GM21737 (cell line): ENCODE measurements around the gene CLTC.
"Not testable (repeated sequence)": the region's sequence is repeated elsewhere in the genome, so short reads cannot be mapped to it uniquely, and the experiment has no call there.

Experiments
- ATAC-seq: cut with Tn5 transposase; IDR thresholded peaks from one replicate; pipeline ENCODE4 v1.9.1; 2021; ENCODE audit warnings: mild to moderate bottlenecking, moderate library complexity; ENCODE audit not compliant: unreplicated experiment

Gene CLTC

DNA sequence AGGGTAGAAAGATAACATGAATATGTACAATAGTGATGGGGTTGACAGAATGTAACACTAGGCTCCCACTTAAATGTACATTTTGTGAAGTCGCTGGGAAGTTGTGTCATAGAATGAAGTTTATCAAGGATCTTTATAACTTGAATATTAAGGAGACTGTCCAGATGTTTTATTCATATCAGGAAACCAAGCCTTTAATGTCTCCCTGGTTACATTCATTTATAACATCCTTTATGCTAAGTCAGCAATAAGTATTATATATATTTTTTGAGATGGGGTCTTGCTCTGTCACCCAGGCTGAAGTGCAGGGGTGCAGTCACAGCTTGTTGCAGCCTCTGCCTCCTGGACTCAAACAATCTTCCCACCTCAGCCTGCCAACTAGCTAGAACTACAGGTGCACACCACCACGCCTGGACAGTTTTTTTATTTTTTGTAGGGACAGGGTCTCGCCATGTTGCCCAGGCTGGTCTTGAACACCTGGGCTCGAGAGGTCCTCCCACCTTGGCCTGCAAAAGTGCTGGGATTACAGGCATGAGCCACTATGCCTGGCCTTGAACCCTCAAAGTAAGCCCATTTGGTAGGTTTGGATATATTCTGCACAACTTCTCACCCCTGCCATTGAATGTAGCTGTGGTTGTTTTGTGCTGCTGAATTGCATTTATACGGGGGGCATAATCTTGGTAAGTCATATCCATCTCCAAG lies 14.1 kb downstream of the CLTC start:
- ATAC-seq: no peak

DNA sequence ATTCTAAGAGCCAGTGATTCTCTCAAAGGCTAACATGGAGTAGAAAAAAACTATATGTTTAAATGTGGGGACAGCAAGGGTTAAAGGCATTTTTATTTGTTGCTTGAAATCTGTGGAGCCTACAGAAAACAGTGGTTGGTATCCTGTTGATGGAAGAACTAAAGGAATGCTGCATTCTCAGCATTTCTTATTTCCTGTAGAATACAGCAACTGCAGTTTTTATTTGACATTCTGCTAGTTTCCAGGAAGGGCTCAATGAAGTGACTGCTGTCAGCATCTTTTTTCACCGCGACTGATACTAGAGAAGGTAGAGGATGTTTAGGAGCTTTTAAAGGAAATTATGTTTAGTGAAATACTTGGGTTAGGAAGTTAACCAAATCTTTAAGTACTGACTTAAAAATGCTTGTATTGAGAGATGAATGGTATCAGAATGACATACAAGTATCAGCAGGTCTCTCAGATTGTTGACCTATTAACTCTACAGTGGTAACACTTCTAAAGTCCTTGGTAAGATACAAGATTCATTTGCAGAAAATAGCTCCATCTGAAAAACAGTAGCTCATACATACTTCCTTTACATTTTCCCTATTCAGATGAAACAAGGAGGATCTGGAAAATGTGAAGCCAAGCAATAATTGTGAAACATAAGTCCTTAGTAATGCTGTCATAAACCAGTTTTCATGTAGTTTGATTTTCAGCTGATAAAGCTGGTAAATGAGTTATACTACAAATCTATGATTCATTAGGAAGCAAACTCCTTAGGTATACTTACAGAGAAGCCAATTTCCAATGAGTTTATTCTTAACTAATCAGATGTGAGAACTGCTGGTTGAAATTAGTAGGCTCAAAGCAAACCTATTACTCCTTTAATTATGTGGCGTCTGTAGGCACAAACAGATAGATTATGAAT lies 15.2 kb downstream of the CLTC start:
- peak; percentile 59 for ATAC-seq

DNA sequence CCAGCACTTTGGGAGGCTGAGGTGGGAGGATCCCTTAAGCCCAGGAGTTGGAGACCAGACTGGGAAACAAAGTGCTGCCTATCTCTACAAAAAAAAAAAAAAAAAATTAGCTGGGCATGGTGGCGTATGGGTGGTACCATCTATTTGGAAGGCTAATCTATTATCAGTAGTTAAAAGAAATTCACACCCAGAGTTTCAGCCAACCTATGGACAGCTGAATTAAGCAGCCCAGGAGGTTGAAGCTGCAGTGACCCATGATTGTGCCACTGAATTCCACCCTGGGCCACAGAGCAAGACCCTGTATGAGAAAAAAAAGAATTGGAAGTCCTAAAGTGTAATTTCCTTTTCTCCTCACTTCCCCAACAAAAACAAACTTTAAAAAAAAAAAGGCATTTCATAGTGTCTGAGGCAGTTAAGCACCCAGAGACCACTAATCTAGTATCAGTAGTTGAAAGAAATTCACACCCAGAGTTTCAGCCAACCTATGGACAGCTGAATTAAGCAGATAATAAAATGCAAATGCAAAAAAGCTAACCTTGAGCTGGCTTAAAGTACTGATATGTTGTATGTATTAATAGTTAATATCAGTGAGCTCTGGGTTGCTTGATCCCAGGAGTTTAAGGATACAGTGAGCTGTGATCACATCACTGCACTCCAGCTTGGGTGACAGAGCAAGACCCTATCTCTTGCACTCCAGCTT lies 18.1 kb downstream of the CLTC start:
- ATAC-seq: no peak

DNA sequence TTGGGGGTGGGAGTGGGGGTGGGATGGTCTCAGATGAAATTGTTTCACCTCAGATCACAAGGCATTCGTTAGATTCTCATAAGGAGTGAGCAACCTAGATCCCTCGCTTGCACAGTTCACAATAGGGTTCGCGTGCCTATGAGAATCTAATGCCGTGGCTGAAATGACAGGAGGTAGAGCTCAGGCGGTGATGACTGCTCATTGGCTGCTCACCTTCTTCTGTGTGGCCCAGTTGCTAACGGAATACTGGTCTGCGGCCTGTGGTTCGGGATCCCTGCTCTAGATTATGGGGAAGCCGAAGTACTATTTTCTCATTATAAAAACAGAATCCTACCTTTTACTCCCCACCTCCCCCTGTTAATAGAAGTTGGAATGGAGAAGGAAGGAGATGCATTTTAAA lies 18.9 kb downstream of the CLTC start:
- ATAC-seq: no peak

DNA sequence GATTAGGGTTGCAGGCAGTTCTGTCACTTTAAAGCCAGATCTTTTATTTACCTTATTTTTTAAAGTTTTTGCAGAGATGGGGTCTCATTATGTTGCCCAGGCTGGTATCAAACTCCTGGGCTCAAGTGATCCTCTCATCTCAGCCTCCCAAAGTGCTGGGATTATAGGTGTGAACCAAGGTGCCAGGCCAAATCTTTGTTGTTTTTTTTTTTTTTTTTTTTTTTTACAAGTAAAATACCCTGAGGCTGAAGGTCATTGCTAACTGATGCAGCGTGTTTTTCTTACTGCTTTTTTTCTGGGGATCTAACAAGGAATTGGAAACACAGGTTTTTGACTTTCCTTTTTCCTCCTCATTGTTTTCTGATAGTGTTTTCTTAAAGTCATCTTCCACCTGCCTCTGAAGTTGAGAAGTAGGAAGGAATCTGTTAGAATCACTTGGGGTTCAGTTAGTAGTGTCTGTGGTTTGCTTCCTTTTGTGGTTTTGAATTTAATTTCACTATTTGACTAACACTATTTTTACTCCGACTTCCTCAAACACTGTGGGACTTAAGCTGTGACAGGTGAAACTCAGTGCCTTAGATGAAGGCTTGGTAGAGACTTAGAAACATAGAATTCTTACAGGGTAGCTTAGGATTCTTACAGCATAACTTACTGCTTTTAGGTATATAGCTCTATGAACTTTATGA lies 22.2 kb downstream of the CLTC start:
- ATAC-seq: peak; percentile 89

DNA sequence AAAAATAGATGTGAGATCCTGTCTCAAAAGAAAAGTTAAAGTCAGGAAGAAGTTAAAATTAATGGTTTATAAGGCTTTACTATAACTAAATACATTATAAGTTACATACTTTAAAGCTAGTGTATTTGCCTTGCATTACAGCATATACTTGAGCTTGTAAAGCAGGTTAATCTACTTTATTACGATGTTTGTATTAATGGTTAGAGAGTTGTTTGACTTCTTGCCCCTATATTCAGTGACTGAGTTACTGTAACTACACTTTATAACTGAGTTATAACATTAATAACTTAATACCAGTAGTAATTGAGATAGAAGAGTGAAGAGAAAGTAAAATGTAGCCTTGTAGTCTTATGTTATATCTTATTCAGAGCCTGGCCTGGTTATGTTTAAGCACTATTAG lies 22.9 kb downstream of the CLTC start:
- no peak for ATAC-seq

DNA sequence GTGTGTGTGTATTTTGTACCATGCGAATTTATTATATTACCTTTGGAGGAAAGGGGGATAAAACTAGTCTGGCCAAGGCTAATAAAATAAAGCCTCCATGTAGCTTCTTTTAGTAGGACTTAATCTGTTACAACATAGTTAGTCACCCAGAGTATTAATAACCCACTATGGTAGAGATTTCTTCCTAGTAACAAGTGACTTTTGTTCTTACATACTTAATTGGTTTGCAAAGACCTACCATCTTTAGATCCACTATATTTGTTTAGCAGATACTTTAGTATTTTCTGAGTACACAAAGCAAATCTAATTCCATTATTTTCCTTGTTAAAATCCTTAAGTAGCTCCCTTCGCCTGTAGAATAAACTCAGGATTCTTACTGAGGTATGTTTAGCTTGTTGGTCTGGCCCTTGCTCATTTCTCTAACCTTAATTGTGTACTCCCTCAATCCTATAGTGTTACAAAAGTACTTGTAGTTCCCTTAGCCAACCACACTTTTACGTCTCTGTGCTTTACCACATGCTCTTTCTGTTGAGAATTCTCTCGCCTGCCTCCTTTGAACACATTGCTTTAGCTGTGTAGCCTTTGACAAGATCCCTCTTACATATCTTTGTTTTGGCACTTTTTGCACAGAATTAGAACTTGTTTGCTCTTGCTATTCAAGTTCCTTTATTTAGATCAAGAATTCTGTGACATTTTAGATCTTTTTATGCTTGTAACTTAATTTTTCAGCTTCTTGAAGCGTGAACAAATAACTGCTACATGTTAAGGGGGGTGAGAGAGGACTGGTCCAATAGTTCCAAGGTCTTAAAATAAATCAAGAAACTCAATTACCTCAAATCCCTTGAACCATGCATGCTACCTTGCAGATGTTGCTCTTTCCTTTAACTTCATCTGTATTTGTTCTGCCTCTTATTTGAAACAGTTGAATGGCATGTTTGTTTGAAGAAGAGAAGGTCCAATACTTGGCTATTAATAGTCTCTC lies 23.8 kb downstream of the CLTC start:
- ATAC-seq: no peak

DNA sequence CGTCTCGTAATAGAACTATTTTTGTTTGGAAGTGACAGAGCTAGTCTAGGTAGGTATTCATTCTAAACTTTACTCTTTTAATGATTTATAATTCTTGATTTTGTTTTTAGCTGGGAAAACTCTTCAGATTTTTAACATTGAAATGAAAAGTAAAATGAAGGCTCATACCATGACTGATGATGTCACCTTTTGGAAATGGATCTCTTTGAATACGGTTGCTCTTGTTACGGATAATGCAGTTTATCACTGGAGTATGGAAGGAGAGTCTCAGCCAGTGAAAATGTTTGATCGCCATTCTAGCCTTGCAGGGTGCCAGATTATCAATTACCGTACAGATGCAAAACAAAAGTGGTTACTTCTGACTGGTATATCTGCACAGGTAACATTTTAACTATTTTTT lies 27.6 kb downstream of the CLTC start:
- ATAC-seq: no peak

DNA sequence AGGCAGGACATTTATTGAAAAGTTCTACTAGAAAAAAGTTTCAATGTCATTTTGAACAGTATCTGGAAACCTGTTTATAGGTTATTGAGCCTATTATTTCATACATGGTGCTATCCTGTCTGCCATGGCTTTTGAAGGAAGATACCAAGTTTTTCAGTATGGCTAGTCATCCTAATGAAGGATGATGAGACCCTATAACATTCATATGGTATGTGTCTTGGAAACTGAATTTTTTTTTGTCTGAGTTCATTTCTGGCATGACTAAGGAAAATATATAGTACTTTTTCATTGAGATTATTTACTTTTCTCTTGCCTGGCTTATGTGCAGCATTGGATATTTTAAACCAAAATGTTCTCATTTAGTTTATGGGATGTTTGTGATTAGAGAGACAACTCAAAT lies 30.2 kb downstream of the CLTC start:
- ATAC-seq: no peak

DNA sequence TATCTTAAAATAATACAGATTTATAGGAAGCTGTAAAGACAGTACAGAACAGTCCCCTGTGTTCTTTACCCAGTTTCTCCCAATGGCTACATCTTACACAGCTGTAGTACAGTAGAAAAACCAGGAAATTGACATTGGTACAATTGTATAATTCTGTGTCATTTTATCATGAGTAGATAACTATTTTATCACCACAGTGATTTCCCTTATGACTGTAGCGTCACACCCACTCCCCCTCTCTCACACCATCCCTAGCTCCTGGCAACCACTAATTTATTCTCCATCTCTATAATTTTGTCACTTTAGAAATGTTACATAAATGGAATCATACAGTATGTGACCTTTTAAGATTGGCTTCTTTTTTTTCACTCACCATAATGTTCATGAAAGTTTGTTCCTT lies 30.9 kb downstream of the CLTC start:
- no peak for ATAC-seq

DNA sequence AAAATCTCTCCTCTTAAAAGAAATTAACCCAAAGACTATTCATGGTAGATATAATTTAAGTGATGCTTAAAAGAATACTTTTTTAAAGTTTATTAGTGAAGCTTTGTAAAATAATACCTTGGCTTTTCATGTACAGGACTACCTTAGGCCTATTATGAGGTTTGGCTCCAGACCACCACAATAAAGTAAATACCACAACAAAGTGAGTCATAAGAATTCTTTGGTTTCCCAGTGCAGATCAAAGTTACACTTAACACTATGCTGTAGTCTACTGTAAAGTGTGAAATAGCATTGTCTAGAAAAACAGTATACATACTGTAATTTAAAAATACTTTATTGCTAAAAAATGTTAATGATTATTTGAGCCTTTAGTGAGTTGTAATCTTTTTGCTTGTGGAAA lies 31.7 kb downstream of the CLTC start:
- ATAC-seq: no peak

DNA sequence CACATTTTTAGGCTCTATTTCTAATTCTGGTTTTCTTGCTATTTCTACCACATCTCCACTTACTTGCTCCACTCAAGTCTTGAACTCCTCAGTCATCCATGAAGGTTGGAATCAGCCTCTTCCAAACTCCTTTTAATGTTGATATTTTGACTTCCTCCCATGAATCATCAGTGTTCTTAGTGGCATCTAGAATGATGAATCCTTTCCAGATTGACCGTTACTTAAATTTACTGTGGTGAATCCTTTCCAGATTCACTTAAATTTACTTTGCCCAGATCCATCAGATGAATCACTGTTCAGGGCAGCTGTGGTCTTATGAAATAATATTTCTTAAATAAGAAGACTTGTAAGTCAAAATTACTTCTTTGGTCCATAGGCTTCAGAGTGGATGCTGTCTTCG lies 32.4 kb downstream of the CLTC start:
- no peak for ATAC-seq

DNA sequence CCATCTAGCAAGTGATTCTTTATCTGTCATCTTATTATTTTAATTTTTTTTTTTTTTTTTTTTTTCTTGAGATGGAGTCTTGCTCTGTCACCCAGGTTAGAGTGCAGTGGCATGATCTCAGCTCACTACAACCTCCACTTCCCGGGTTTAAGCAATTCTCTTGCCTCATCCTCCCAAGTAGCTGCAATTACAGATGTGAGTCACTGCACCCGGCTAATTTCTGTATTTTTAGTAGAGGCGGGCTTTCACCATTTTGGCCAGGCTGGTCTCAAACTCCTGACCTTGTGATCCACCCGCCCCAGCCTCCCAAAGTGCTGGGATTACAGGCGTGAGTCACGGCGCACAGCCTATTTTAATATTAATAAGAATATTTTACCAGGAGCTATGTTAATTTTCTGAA lies 36.9 kb downstream of the CLTC start:
- not testable (repeated sequence) for ATAC-seq

DNA sequence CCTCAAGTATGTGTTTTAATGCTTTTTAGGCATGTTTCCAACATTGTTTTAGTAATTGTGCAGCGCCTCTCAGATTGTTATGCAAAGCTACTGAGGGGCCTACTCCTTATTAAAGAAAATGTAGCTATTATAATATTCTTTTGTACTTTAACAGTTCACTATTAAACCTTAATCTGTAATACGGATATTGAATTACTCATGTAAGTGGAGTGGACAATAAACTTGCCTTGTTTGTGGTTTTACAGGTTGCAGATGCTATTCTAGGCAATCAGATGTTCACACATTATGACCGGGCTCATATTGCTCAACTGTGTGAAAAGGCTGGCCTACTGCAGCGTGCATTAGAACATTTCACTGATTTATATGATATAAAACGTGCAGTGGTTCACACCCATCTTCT lies 46.5 kb downstream of the CLTC start:
- ATAC-seq: no peak

DNA sequence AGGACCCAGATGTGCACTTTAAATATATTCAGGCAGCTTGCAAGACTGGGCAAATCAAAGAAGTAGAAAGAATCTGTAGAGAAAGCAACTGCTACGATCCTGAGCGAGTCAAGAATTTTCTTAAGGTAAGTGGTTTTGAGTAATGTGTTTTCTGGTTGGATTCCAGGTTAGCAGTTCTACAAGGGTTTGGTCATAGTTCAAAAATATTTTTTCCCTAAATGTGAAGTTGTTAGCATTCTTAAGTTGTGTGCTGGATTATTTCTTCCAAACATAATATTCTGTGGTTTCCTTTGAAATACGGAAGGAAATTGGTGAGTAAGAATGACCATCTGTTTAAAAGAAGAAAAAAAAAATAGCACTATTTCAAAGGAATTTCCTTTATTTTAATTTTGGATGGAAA lies 49.1 kb downstream of the CLTC start:
- ATAC-seq: no peak

DNA sequence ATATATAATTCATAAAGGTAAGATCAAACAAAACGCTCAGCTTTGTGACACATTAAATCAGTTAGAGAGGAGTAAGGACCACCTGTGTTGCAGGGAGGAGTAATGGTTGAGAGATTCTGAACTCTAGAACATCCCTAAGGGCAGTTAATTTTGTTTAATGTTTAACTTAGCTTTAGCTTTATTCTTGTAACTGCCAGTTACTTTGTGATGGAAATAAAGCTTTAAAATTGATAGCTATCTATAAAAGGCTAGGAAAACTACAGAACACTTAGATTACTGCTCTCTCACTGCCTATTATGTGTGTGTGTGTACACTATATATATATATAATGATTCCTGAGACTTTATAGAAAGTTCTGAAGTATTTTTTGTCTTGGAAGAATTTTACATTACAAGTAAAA lies 49.7 kb downstream of the CLTC start:
- no peak for ATAC-seq

DNA sequence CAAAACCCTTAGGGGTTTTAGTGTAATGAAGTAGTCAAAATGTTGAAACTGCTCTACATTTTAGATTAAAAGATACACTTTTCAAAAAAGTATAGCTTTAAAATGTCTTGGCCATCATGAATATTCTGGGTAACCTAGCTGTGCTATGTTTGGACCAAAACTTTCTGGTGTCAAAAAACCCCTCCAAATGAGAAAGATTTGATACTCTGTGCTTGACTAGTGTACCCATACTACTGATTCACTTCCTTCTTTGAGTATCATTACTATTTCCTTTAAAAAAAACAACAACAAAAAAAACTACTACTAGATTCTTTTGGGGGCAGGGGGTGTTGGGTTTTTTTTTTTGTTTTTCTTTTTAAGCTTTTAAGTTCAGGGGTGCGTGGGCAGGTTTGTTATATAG lies 50.2 kb downstream of the CLTC start:
- no peak for ATAC-seq

DNA sequence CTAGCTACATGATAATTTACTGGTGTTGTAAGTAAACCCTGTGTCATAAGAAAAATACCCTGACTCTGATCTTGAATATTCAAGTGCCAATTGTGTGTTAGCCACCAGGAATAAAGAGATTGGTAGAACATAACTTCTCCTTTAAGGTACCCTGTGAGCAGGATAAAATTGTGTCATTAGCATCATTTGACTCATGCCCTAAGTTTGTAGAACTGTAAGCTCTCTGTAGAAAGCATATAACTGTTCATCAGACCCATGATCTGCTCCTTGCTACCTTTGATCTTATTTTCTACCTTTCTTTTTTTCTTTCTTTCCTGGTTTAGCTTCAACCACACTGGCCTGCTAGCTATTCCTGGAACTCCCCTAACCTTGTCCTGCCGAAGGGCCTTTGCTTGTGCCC lies 51.7 kb downstream of the CLTC start:
- ATAC-seq: no peak

DNA sequence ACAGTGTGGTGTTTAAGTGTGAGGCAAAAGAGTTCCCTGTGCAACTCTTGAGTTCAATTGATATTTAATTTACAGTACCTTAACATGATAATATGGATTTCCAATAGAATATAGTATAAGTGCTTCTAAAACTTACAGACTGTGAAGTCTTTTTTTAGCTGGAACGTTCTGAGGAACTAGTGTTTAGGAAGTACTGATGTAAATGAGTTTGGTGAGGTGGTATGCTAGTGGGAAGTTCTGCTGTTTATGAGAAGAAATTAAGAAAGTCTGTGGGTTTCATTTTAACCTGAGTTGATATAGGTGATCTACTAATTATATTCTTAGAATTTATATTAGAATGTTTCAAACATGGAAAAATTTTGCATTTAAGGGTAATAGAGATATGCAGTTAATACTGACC lies 55.5 kb downstream of the CLTC start:
- no peak for ATAC-seq

DNA sequence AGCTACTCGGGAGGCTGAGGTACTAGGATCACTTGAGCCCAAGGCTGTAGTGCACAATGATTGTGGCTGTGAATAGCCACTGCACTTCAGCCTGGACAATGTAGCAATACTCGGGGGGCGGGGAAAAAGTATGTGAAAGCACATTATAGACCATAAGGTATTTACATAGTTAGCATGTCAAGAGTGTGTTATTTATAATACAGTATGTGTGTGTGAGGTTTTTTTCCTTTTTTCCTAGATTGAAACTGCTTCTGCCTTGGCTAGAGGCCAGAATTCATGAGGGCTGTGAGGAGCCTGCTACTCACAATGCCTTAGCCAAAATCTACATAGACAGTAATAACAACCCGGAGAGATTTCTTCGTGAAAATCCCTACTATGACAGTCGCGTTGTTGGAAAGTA lies 57.0 kb downstream of the CLTC start:
- no peak for ATAC-seq
